AML-193 (cell line): ENCODE data around the gene EVI5L.

Experiments
- DNase-seq, 2 experiments: peaks; one replicate each; lab custom pipeline; 2025; lab: John Stamatoyannopoulos, UW

The EVI5L gene

GRCh38 chr19:7912697-7913564 is 82.9 kb downstream of the EVI5L start:
- no peak for DNase-seq

DNA sequence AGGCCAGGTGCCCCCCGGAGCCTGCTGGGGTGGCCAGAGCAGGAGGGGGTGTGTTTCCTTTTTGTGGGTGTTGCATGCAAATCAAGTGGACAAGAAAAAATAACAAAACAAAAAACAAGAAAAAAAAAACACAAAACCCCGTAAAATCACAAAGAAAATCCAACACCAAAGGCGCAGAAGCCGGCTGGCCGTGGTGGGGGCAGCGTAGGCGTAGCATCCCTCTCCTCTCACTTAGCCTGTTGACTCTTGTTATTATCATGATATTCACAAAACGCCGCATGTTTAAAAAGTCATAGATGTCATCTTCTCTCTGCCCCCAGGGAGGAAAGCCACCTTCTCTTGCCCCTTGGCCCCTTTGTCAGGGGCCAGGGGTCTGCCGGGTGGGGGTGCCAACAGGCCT is 83.6 kb downstream of the EVI5L start:
- no peak for DNase-seq

DNA sequence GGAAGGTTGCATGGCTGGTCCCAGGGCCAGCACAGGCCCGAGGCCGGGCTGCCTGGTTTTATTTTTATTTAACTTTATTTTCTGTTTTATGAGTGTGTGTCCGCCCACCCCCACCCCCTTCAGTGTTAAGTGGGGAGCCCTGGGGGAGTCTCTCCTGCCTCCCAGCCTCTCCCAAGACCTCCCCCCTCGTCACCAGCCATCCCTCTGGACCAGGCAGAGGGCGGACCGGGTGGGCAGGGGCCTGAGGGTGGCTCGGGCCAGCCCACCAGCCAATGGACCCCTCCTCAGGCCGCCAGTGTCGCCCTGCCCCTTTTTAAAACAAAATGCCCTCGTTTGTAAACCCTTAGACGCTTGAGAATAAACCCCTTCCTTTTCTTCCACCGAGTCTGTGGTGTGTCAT is 84.1 kb downstream of the EVI5L start:
- no peak for DNase-seq
